Parietal lobe (tissue), 1 donor: ENCODE measurements around the gene SREK1IP1. TPM values are rescaled to one million over a fixed set of nuclear protein-coding genes. Genes with fewer than 3 reads are reported as not detected.

ENCODE experiments used
- total RNA-seq: library from RNA; depleted of rRNA; stranded (reverse); fragments of >200 nt; gene quantifications from one replicate; pipeline ENCODE4 v1.2.3, GENCODE V29; 2014

The SREK1IP1 gene
- 23.2 TPM for total RNA-seq

DNA sequence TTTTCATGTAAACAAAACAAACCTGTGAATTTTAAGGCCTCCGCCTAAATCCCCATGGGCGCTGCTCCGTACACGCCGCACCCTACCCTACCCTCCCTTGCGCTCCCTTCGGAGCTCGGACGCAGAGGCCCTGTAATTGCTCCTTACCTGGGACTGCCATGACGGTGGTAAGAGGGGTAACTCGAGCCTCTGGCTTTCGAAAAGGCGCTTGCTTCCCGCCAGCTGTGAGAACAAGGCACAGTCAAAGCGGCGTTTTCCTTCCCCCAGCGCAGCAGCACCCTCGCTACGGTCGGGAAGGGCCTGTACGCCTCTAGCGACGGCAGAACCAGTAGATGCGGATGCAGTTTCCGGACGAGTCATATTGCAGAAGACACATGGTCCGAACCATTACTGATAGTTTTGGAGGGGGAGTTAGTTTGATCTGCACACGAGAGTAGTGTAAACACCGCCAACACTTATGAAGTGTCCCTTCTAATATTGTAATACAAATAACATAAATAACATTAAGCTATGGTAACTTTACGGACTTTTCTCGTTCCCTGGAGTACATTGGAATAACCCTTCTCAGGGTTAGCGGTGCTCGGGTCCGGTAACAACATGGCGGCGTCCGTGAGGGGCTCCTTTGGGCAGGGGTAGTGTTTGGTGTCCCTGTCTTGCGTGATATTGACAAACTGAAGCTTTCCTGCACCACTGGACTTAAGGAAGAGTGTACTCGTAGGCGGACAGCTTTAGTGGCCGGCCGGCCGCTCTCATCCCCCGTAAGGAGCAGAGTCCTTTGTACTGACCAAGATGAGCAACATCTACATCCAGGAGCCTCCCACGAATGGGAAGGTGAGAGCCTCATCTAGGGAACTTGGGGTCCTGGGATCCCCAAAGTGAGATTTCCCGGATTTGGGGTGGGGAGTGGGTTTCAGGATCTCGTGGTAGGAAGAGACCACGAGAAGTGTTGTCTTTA, at the start of gene SREK1IP1, which contains the start of gene CWC27:
Gene SREK1IP1, minus strand, starts transcription at position 334 of the 955 bp plus-strand sequence. Its CDS starts 174 bp downstream, at position 160.
Gene CWC27, plus strand, starts transcription at position 573 of the 955 bp plus-strand sequence. Its CDS starts 217 bp downstream, at position 790.

DNA sequence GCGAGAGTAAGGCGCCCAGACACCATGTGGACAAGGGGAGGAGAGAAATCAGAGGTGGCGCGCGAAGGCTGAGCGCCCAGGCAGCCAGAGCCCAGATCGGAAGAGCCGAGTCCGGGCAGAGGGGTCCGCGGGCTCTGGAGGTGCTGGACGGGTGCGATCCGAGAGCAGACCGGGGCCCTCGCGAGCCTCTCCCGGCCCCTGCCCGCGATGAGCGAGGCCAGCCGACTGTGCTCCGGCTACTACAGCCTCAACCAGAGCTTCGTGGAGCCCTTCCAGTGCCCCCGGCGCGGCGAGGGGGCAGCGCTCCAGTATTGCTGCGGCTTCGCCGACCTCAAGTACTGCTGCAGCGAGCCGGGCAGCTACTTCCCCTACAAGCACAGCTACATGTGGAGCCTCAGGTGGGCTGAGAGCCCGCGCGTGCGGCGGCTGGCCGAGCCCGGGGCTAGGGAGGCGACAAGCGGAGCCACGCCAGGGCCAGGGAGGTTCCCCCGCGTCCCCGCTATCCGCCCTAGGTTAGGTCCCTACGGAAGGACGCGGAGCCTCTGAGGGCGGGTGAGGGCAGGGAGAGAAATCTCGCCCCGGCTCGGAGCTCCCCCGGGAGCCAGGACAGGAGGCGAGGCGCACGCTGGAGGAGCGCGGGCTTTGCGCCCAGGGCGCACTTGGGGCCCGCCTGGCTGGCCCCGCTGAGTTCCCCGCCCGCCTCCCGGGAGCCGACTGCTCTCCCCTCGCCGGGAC, 77.9 kb downstream of the SREK1IP1 start, which contains the start of gene SHISAL2B:
Gene SHISAL2B, plus strand, starts transcription at position 87 of the 735 bp plus-strand sequence. Its CDS starts 121 bp downstream, at position 208.

Other genes starting within 250 kb of the SREK1IP1 start
- gene SHISAL2B, start 78.2 kb downstream of the SREK1IP1 start, total RNA-seq: not detected
- gene CWC27, start 239 bp upstream of the SREK1IP1 start, total RNA-seq: 36.9 TPM